ENCODE results near the gene SLC34A3. TPM values are rescaled to one million over a fixed set of nuclear protein-coding genes. Genes with fewer than 3 reads are reported as not detected.

SLC34A3 gene
- total RNA-seq, 2 experiments from 2014 or later = not detected

GRCh38 chr9:137253717-137254623, 23.3 kb downstream of the SLC34A3 start:
- Histone ChIP-seq H3K4me1 (ENCODE audit: insufficient read depth, low read length, poor library complexity, severe bottlenecking) (peaks cover 53% of the 10 kb centered on the region), H3K36me3 (ENCODE audit: insufficient read depth, low read length) (peaks cover 32% of the 10 kb centered on the region), H3K4me2 (ENCODE audit: low read length) (peak overlapping the region; percentile 94), H3K4me3 (ENCODE audit: low read depth, low read length, poor library complexity, severe bottlenecking) (peak overlapping the region; percentile 98), H3K9me2 (ENCODE audit: insufficient read depth, low read length) (no peaks in the 10 kb centered on the region), H4K20me1 (ENCODE audit: insufficient read depth, low read length) (peaks cover 5% of the 10 kb centered on the region; the same call in 1 of the 2 replicates), H3K9me3 (ENCODE audit: low read length) (no peaks in the 10 kb centered on the region), H3K27ac (ENCODE audit: low read depth, low read length, poor library complexity, severe bottlenecking) (peak overlapping the region; percentile 58), H3K79me2 (ENCODE audit: insufficient read depth, low read depth, low read length) (peaks cover 23% of the 10 kb centered on the region), H2AFZ (ENCODE audit: low read length) (no peak overlapping the region; the same call in 1 of the 2 replicates)
- TF ChIP-seq CTCF (conservative IDR thresholded peaks at IDR 0.05; ENCODE audit: low read length) (no peak), EZH2phosphoT487 (IDR thresholded peaks at IDR 0.05; ENCODE audit: borderline replicate concordance, low read depth, low read length) (no peak)
- ChIA-PET POLR2A (interaction anchor here (0.7 to 4.4 kb wide), 9 partner anchors 12 to 124 kb away, joined by 3 to 26 read pairs (median 4); partner anchors contain the start of gene TUBB4B), CTCF (ENCODE audit: unreplicated experiment) (interaction anchor here (0.6 kb wide), 1 partner anchor 190 kb away, joined by 3 read pairs; no protein-coding TSS in a partner anchor)
- DNase-seq (ENCODE audit: low spot score) = no peak
- BruUV-seq (replicated peaks) = no TSS peak
- intact Hi-C loops (cut with micrococcal nuclease; ENCODE audit: unreplicated experiment) = no loop called here

GRCh38 chr9:137254624-137255447, 24.1 kb downstream of the SLC34A3 start, which contains the start of gene NELFB:
Gene NELFB, plus strand, starts transcription at chr9:137255327.
- Histone ChIP-seq H3K9me3 (ENCODE audit: low read length) (no peaks in the 10 kb centered on the region), H3K4me1 (ENCODE audit: insufficient read depth, low read length, poor library complexity, severe bottlenecking) (peaks cover 53% of the 10 kb centered on the region)

More at GRCh38 chr9:137254624-137255447, 24.1 kb downstream of the SLC34A3 start, which contains the start of gene NELFB:
- no peaks in the 10 kb centered on the region for H3K9me2 ChIP-seq (ENCODE audit: insufficient read depth, low read length)
- peaks cover 36% of the 10 kb centered on the region for H3K36me3 ChIP-seq (ENCODE audit: insufficient read depth, low read length)
- intact Hi-C loops (cut with micrococcal nuclease; ENCODE audit: unreplicated experiment) = loop anchor here (1.0 kb wide), 1 partner anchor 14 kb away; the partner anchor contains the start of gene TUBB4B
- peak within 1 kb of the TSS; percentile 98 for H3K4me3 ChIP-seq (ENCODE audit: low read depth, low read length, poor library complexity, severe bottlenecking)
- peak within 1 kb of the TSS; percentile 76 for H2AFZ ChIP-seq (ENCODE audit: low read length)
- no TSS peak for BruUV-seq (replicated peaks)
- ChIA-PET POLR2A (interaction anchor here (0.7 to 4.4 kb wide), 8 partner anchors 12 to 125 kb away, joined by 3 to 26 read pairs (median 6); partner anchors contain the start of gene TUBB4B), CTCF (ENCODE audit: unreplicated experiment) (interaction anchor here (0.6 kb wide), 1 partner anchor 191 kb away, joined by 3 read pairs; no protein-coding TSS in a partner anchor)
- peak within 1 kb of the TSS; percentile 94 for H3K4me2 ChIP-seq (ENCODE audit: low read length)
- peaks cover 5% of the 10 kb centered on the region; the same call in 1 of the 2 replicates for H4K20me1 ChIP-seq (ENCODE audit: insufficient read depth, low read length)
- H3K79me2 ChIP-seq (ENCODE audit: insufficient read depth, low read depth, low read length) = peaks cover 24% of the 10 kb centered on the region
- DNase-seq (ENCODE audit: low spot score) = peak; percentile 92
- no peak for TF ChIP-seq CTCF (conservative IDR thresholded peaks at IDR 0.05; ENCODE audit: low read length)
- no peak for TF ChIP-seq EZH2phosphoT487 (IDR thresholded peaks at IDR 0.05; ENCODE audit: borderline replicate concordance, low read depth, low read length)
- H3K27ac ChIP-seq (ENCODE audit: low read depth, low read length, poor library complexity, severe bottlenecking) = peak within 1 kb of the TSS; percentile 62
